ENCODE results near the gene NPRL2. TPM values are rescaled to one million over a fixed set of nuclear protein-coding genes. Genes with fewer than 3 reads are reported as not detected.

Gene NPRL2
- total and polyA plus RNA-seq, 9 of the 15 experiments (the other 6 are each of a cell fraction or from before 2014, with no cell fraction given) = 17.4 to 40.4 (median 24.4) TPM

GRCh38 chr3:50350527-50351322 lies at the start of gene NPRL2, which contains the start of gene CYB561D2 (continued):
- TF ChIP-seq, protein P1, sequence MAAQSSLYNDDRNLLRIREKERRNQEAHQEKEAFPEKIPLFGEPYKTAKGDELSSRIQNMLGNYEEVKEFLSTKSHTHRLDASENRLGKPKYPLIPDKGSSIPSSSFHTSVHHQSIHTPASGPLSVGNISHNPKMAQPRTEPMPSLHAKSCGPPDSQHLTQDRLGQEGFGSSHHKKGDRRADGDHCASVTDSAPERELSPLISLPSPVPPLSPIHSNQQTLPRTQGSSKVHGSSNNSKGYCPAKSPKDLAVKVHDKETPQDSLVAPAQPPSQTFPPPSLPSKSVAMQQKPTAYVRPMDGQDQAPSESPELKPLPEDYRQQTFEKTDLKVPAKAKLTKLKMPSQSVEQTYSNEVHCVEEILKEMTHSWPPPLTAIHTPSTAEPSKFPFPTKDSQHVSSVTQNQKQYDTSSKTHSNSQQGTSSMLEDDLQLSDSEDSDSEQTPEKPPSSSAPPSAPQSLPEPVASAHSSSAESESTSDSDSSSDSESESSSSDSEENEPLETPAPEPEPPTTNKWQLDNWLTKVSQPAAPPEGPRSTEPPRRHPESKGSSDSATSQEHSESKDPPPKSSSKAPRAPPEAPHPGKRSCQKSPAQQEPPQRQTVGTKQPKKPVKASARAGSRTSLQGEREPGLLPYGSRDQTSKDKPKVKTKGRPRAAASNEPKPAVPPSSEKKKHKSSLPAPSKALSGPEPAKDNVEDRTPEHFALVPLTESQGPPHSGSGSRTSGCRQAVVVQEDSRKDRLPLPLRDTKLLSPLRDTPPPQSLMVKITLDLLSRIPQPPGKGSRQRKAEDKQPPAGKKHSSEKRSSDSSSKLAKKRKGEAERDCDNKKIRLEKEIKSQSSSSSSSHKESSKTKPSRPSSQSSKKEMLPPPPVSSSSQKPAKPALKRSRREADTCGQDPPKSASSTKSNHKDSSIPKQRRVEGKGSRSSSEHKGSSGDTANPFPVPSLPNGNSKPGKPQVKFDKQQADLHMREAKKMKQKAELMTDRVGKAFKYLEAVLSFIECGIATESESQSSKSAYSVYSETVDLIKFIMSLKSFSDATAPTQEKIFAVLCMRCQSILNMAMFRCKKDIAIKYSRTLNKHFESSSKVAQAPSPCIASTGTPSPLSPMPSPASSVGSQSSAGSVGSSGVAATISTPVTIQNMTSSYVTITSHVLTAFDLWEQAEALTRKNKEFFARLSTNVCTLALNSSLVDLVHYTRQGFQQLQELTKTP (IDR thresholded peaks at IDR 0.05; ENCODE audit: low read depth in 1 of 2, partially characterized antibody in 2 of 2) = peak in 1 of 2 experiments; percentile 99
- TF ChIP-seq ZSCAN29 (IDR thresholded peaks at IDR 0.05) = no peak
- TF ChIP-seq, protein P2, sequence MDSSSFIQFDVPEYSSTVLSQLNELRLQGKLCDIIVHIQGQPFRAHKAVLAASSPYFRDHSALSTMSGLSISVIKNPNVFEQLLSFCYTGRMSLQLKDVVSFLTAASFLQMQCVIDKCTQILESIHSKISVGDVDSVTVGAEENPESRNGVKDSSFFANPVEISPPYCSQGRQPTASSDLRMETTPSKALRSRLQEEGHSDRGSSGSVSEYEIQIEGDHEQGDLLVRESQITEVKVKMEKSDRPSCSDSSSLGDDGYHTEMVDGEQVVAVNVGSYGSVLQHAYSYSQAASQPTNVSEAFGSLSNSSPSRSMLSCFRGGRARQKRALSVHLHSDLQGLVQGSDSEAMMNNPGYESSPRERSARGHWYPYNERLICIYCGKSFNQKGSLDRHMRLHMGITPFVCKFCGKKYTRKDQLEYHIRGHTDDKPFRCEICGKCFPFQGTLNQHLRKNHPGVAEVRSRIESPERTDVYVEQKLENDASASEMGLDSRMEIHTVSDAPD (CRISPR knock-in tag; IDR thresholded peaks at IDR 0.05) = no peak
- TF ChIP-seq MIER1 (IDR thresholded peaks at IDR 0.05; ENCODE audit: low read depth) = no peak
- TF ChIP-seq ZNF696 (CRISPR knock-in tag; conservative IDR thresholded peaks at IDR 0.05) = no peak
- no peak for TF ChIP-seq HOXB6 (CRISPR knock-in tag; IDR thresholded peaks at IDR 0.05; ENCODE audit: borderline replicate concordance)
- TF ChIP-seq GABPA (tag; conservative IDR thresholded peaks at IDR 0.05; ENCODE audit: low read depth) = peak; percentile 94
- peak; percentile 70; the same call in 1 of the 2 replicates for TF ChIP-seq ZNF134 (CRISPR knock-in tag; conservative IDR thresholded peaks at IDR 0.05)
- peak; percentile 88 for TF ChIP-seq NR2C2 (CRISPR knock-in tag; IDR thresholded peaks at IDR 0.05)
- TF ChIP-seq NR2C2 (tag; IDR thresholded peaks at IDR 0.05) = peak; percentile 98
- TF ChIP-seq NFYB (IDR thresholded peaks at IDR 0.05; ENCODE audit: extremely low read depth, insufficient read length) = no peak
- no peak for TF ChIP-seq DNMT1 (IDR thresholded peaks at IDR 0.05)
- TF ChIP-seq SRSF3 (IDR thresholded peaks at IDR 0.05; ENCODE audit: insufficient read depth, low read length) = no peak
- peak; percentile 89 for TF ChIP-seq GABPB1 (CRISPR knock-in tag; IDR thresholded peaks at IDR 0.05)
- TF ChIP-seq CBX8 (IDR thresholded peaks at IDR 0.05; ENCODE audit: borderline replicate concordance, extremely low read depth, low read depth, low read length, poor library complexity, severe bottlenecking) = no peak
- TF ChIP-seq ZNF75A (CRISPR knock-in tag; IDR thresholded peaks at IDR 0.05) = no peak
- TF ChIP-seq ZNF253 (CRISPR knock-in tag; conservative IDR thresholded peaks at IDR 0.05) = no peak
- no peak for TF ChIP-seq ZNF445 (CRISPR knock-in tag; IDR thresholded peaks at IDR 0.05; ENCODE audit: low read depth)
- no peak for TF ChIP-seq GATAD2B (IDR thresholded peaks at IDR 0.05; ENCODE audit: borderline replicate concordance)
- no peak for TF ChIP-seq RAD51 (IDR thresholded peaks at IDR 0.05; ENCODE audit: borderline replicate concordance, low read depth)

Measured in K562 (cell line).